Measurements from ENCODE around the gene TMEM178A. TPM values are rescaled to one million over a fixed set of nuclear protein-coding genes. Genes with fewer than 3 reads are reported as not detected.

Gene TMEM178A
- total and polyA plus RNA-seq, 12 donors, result 0.35 to 46.4 (median 3.3) TPM; not detected in 1

- 85 to 94% (median 91%) methylated on average over 2 of the region's 2 CpGs for WGBS, 4 donors
These were observed 25.0 kb upstream of the TMEM178A start for GRCh38 chr2:39640681-39641080.

GRCh38 chr2:39641635-39642034 lies 24.1 kb upstream of the TMEM178A start:
- H3K36me3 ChIP-seq (replicated peaks in 1 of 2), result no peaks in the 10 kb centered on the region
- H3K27me3 ChIP-seq, result no peaks in the 10 kb centered on the region
- WGBS, 4 donors, result 93 to 100% (median 94%) methylated on average over 1 of the region's 1 CpG
- no peak overlapping the region for H3K27ac ChIP-seq
- no peak for DNase-seq
- peaks cover 0 to 3% of the 10 kb centered on the region in 2 donors for H3K4me1 ChIP-seq (replicated peaks in 1 of 2)
- intact Hi-C loops (cut with DNase I), result no loop called here
- H3K4me3 ChIP-seq, result no peak overlapping the region
- no peaks in the 10 kb centered on the region for H3K9me3 ChIP-seq (replicated peaks in 1 of 3)
- TF ChIP-seq, protein P1, sequence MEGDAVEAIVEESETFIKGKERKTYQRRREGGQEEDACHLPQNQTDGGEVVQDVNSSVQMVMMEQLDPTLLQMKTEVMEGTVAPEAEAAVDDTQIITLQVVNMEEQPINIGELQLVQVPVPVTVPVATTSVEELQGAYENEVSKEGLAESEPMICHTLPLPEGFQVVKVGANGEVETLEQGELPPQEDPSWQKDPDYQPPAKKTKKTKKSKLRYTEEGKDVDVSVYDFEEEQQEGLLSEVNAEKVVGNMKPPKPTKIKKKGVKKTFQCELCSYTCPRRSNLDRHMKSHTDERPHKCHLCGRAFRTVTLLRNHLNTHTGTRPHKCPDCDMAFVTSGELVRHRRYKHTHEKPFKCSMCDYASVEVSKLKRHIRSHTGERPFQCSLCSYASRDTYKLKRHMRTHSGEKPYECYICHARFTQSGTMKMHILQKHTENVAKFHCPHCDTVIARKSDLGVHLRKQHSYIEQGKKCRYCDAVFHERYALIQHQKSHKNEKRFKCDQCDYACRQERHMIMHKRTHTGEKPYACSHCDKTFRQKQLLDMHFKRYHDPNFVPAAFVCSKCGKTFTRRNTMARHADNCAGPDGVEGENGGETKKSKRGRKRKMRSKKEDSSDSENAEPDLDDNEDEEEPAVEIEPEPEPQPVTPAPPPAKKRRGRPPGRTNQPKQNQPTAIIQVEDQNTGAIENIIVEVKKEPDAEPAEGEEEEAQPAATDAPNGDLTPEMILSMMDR (IDR thresholded peaks at IDR 0.05), result no peak
- no peak for TF ChIP-seq POLR2A (IDR thresholded peaks at IDR 0.05)

More at GRCh38 chr2:39640681-39641080, 25.0 kb upstream of the TMEM178A start:
- Histone ChIP-seq H3K27ac (no peak overlapping the region), H3K27me3 (no peaks in the 10 kb centered on the region), H3K36me3 (replicated peaks in 1 of 2) (no peaks in the 10 kb centered on the region), H3K4me3 (no peak overlapping the region), H3K4me1 (replicated peaks in 1 of 2) (peaks cover 0 to 3% of the 10 kb centered on the region in 2 donors), H3K9me3 (replicated peaks in 1 of 3) (no peaks in the 10 kb centered on the region)
- no peak for DNase-seq
- intact Hi-C loops (cut with DNase I), result no loop called here
- no peak for TF ChIP-seq POLR2A (IDR thresholded peaks at IDR 0.05)

GRCh38 chr2:39642051-39642718 lies 23.5 kb upstream of the TMEM178A start:
- H3K4me1 ChIP-seq (replicated peaks in 1 of 2), result peaks cover 0 to 3% of the 10 kb centered on the region in 2 donors
- DNase-seq, result peak in 1 of 7 donors; percentile 14
- no peaks in the 10 kb centered on the region for H3K27me3 ChIP-seq
- H3K4me3 ChIP-seq, result no peak overlapping the region
- no peaks in the 10 kb centered on the region for H3K36me3 ChIP-seq (replicated peaks in 1 of 2)
- WGBS, 4 donors, result 48 to 53% (median 51%) methylated on average over 6 of the region's 6 CpGs
- no peak overlapping the region for H3K27ac ChIP-seq
- no peaks in the 10 kb centered on the region for H3K9me3 ChIP-seq (replicated peaks in 1 of 3)
- TF ChIP-seq POLR2A (IDR thresholded peaks at IDR 0.05), result no peak
- TF ChIP-seq, protein P1 (IDR thresholded peaks at IDR 0.05), result no peak
- intact Hi-C loops (cut with DNase I), result no loop called here

DNA sequence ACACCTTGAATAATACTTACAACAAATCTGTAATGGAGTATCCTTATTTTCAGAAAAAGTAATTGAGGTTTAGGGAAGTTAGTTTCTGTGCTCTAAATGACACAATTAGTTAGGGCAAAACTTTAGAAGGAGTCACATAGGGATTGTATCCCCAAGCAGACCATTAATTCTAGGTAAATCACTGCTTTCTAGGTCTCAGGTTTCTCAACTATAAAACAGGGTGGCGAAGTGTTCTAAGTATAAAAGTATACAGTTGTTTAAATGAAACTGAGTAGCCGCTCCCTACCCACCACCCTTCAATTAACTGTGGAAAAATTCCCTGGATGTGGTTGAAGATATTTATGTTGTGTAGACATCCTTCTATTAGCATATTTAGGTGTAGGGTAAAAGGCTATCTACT lies 19.9 kb upstream of the TMEM178A start:
- no peaks in the 10 kb centered on the region for H3K36me3 ChIP-seq (replicated peaks in 1 of 2)
- 95 to 100% (median 96%) methylated on average over 2 of the region's 2 CpGs for WGBS, 4 donors
- intact Hi-C loops (cut with DNase I), result no loop called here
- TF ChIP-seq, protein P1 (IDR thresholded peaks at IDR 0.05), result no peak
- no peak for TF ChIP-seq POLR2A (IDR thresholded peaks at IDR 0.05)
- H3K9me3 ChIP-seq (replicated peaks in 1 of 3), result no peaks in the 10 kb centered on the region
- H3K4me1 ChIP-seq (replicated peaks in 1 of 2), result peaks cover 0 to 3% of the 10 kb centered on the region in 2 donors
- no peak overlapping the region for H3K4me3 ChIP-seq
- no peaks in the 10 kb centered on the region for H3K27me3 ChIP-seq
- DNase-seq, result no peak
- no peak overlapping the region for H3K27ac ChIP-seq

GRCh38 chr2:39646267-39646666 lies 19.4 kb upstream of the TMEM178A start:
- H3K27me3 ChIP-seq, result no peaks in the 10 kb centered on the region
- 89 to 100% (median 96%) methylated on average over 1 of the region's 1 CpG for WGBS, 4 donors
- peaks cover 0 to 3% of the 10 kb centered on the region in 2 donors for H3K4me1 ChIP-seq (replicated peaks in 1 of 2)
- intact Hi-C loops (cut with DNase I), result no loop called here
- H3K4me3 ChIP-seq, result no peak overlapping the region
- no peak for DNase-seq
- H3K36me3 ChIP-seq (replicated peaks in 1 of 2), result no peaks in the 10 kb centered on the region
- no peak overlapping the region for H3K27ac ChIP-seq
- TF ChIP-seq POLR2A (IDR thresholded peaks at IDR 0.05), result no peak
- TF ChIP-seq, protein P1 (IDR thresholded peaks at IDR 0.05), result no peak
- no peaks in the 10 kb centered on the region for H3K9me3 ChIP-seq (replicated peaks in 1 of 3)
